ENCODE data around the gene MOV10. TPM values are rescaled to one million over a fixed set of nuclear protein-coding genes. Genes with fewer than 3 reads are reported as not detected.

The MOV10 gene
- total RNA-seq, 6 donors from 2014 or later = 26.5 to 161 (median 56.0) TPM

- Histone ChIP-seq H3K27me3 (no peaks in the 10 kb centered on the region), H3K4me1 (peaks cover 45 to 72% (median 66%) of the 10 kb centered on the region in 4 donors), H3K9me3 (no peaks in the 10 kb centered on the region), H3K36me3 (peaks cover 0 to 16% (median 0%) of the 10 kb centered on the region in 4 donors), H3K27ac (no peak overlapping the region), H3K4me3 (no peak overlapping the region)
- TF ChIP-seq EP300 (IDR thresholded peaks at IDR 0.05) = no peak
- TF ChIP-seq CTCF (IDR thresholded peaks at IDR 0.05) = no peak
- TF ChIP-seq POLR2A (IDR thresholded peaks at IDR 0.05) = no peak
- no peak for TF ChIP-seq POLR2AphosphoS5 (IDR thresholded peaks at IDR 0.05)
- ATAC-seq (ENCODE audit: low FRiP score in 2 of 2) (no peak), DNase-seq (no peak)
Measured at GRCh38 chr1:112629256-112629655, 45.2 kb upstream of the MOV10 start.

GRCh38 chr1:112633628-112634027, 40.8 kb upstream of the MOV10 start:
- WGBS, 2 donors = 81 to 84% methylated on average over 2 of the region's 2 CpGs
- H3K4me1 ChIP-seq = peaks cover 39 to 71% (median 55%) of the 10 kb centered on the region in 4 donors

GRCh38 chr1:112634367-112634766, 40.1 kb upstream of the MOV10 start:
- Histone ChIP-seq H3K4me1 (peaks cover 35 to 65% (median 50%) of the 10 kb centered on the region in 4 donors), H3K4me3 (no peak overlapping the region), H3K9me3 (no peaks in the 10 kb centered on the region), H3K36me3 (peaks cover 0 to 11% (median 0%) of the 10 kb centered on the region in 4 donors), H3K27me3 (no peaks in the 10 kb centered on the region), H3K27ac (peak overlapping the region in 1 of 4 donors; percentile 5)
- DNase-seq = no peak
- no peak for ATAC-seq (ENCODE audit: low FRiP score in 2 of 2)
- TF ChIP-seq POLR2AphosphoS5 (IDR thresholded peaks at IDR 0.05) (no peak), EP300 (IDR thresholded peaks at IDR 0.05) (no peak), CTCF (IDR thresholded peaks at IDR 0.05) (no peak), POLR2A (IDR thresholded peaks at IDR 0.05) (no peak)

More at GRCh38 chr1:112633628-112634027, 40.8 kb upstream of the MOV10 start:
- no peak overlapping the region for H3K4me3 ChIP-seq
- H3K27me3 ChIP-seq = no peaks in the 10 kb centered on the region
- peaks cover 0 to 11% (median 0%) of the 10 kb centered on the region in 4 donors for H3K36me3 ChIP-seq
- H3K27ac ChIP-seq = no peak overlapping the region
- H3K9me3 ChIP-seq = no peaks in the 10 kb centered on the region
- DNase-seq = no peak
- TF ChIP-seq POLR2A (IDR thresholded peaks at IDR 0.05) (no peak), POLR2AphosphoS5 (IDR thresholded peaks at IDR 0.05) (no peak), CTCF (IDR thresholded peaks at IDR 0.05) (no peak), EP300 (IDR thresholded peaks at IDR 0.05) (no peak)
- no peak for ATAC-seq (ENCODE audit: low FRiP score in 2 of 2)

- TF ChIP-seq EP300 (IDR thresholded peaks at IDR 0.05) = no peak
- no peak for TF ChIP-seq POLR2A (IDR thresholded peaks at IDR 0.05)
- no peak for TF ChIP-seq POLR2AphosphoS5 (IDR thresholded peaks at IDR 0.05)
- TF ChIP-seq CTCF (IDR thresholded peaks at IDR 0.05) = no peak
- H3K4me1 ChIP-seq = peaks cover 30 to 51% (median 43%) of the 10 kb centered on the region in 4 donors
- DNase-seq = no peak
Measured at GRCh38 chr1:112636056-112636455, 38.4 kb upstream of the MOV10 start.

GRCh38 chr1:112636597-112637253, 37.7 kb upstream of the MOV10 start:
- no peak overlapping the region for H3K4me3 ChIP-seq
- H3K36me3 ChIP-seq = peaks cover 0 to under 1% (median 0%) of the 10 kb centered on the region in 4 donors
- peak overlapping the region in 3 of 4 donors; percentile 6 to 54 (median 20) for H3K27ac ChIP-seq
- no peak for DNase-seq
- TF ChIP-seq CTCF (IDR thresholded peaks at IDR 0.05) = no peak
- no peak for TF ChIP-seq POLR2A (IDR thresholded peaks at IDR 0.05)
- no peak for TF ChIP-seq POLR2AphosphoS5 (IDR thresholded peaks at IDR 0.05)
- TF ChIP-seq EP300 (IDR thresholded peaks at IDR 0.05) = no peak
- ATAC-seq (ENCODE audit: low FRiP score in 2 of 2) = no peak
- no peaks in the 10 kb centered on the region for H3K27me3 ChIP-seq
- no peaks in the 10 kb centered on the region for H3K9me3 ChIP-seq
- H3K4me1 ChIP-seq = peaks cover 30 to 51% (median 46%) of the 10 kb centered on the region in 4 donors

More at GRCh38 chr1:112636056-112636455, 38.4 kb upstream of the MOV10 start:
- Histone ChIP-seq H3K36me3 (peaks cover 0 to 5% (median 0%) of the 10 kb centered on the region in 4 donors), H3K4me3 (no peak overlapping the region), H3K27ac (peak overlapping the region in 1 of 4 donors; percentile 54), H3K9me3 (no peaks in the 10 kb centered on the region), H3K27me3 (no peaks in the 10 kb centered on the region)
- WGBS, 2 donors = 68 to 81% methylated on average over 2 of the region's 2 CpGs
- ATAC-seq (ENCODE audit: low FRiP score in 2 of 2) = no peak
